Measurements from ENCODE around the gene NR2C2AP.

- no peak for TF ChIP-seq CTCF (IDR thresholded peaks at IDR 0.05)
- TF ChIP-seq EP300 (IDR thresholded peaks at IDR 0.05): no peak
- TF ChIP-seq POLR2A (IDR thresholded peaks at IDR 0.05): no peak
Measured at GRCh38 chr19:19224150-19224851, 21.1 kb upstream of the NR2C2AP start.

All from tibial nerve (tissue), 4 donors.